Loucy (cell line): ENCODE measurements around the gene PSMG3.

Source experiments
- H2AFZ ChIP-seq: fragments of 200-600 bp; sonication (generic); 2 replicates; pipeline ENCODE4 v1.6.0; 2016; ENCODE audit warnings: antibody characterized with exemption, mild to moderate bottlenecking, low read length, moderate library complexity
- H3F3A ChIP-seq: fragments of 200-600 bp; 2 replicates; pipeline ENCODE4 v1.6.0; 2016; ENCODE audit warnings: antibody characterized with exemption, low read depth, mild to moderate bottlenecking
- H3K27me3 ChIP-seq: fragments of 200-600 bp; sonication (generic); 2 replicates; pipeline ENCODE4 v1.6.1; 2014; ENCODE audit warnings: low read length, mild to moderate bottlenecking; ENCODE audit not compliant: insufficient read depth, poor library complexity, severe bottlenecking
- H3K36me3 ChIP-seq: fragments of 200-600 bp; sonication (generic); 2 replicates; pipeline ENCODE4 v1.6.1; 2016; ENCODE audit warnings: low read length; ENCODE audit not compliant: insufficient read depth
- H3K4me1 ChIP-seq: fragments of 200-600 bp; sonication (generic); 2 replicates; pipeline ENCODE4 v1.5.1; 2014; ENCODE audit warnings: low read length, mild to moderate bottlenecking; ENCODE audit not compliant: insufficient read depth, poor library complexity, severe bottlenecking
- H3K4me2 ChIP-seq: fragments of 200-600 bp; sonication (generic); 2 replicates; pipeline ENCODE4 v1.6.0; 2014; ENCODE audit warnings: antibody characterized with exemption, low read length, low read depth, mild to moderate bottlenecking; ENCODE audit not compliant: poor library complexity, severe bottlenecking
- H3K4me3 ChIP-seq: fragments of 200-600 bp; sonication (generic); 2 replicates; pipeline ENCODE4 v1.5.1; 2014; ENCODE audit warnings: low read length, mild to moderate bottlenecking, mixed read lengths; ENCODE audit not compliant: poor library complexity, severe bottlenecking
- H3K79me2 ChIP-seq: fragments of 200-600 bp; sonication (generic); 2 replicates; pipeline ENCODE4 v1.6.1; 2014; ENCODE audit warnings: low read length; ENCODE audit not compliant: insufficient read depth
- H3K9ac ChIP-seq: fragments of 200-600 bp; sonication (generic); 2 replicates; pipeline ENCODE4 v1.6.0; 2014; ENCODE audit warnings: mild to moderate bottlenecking, low read depth, low read length, moderate library complexity; ENCODE audit not compliant: poor library complexity, severe bottlenecking
- H3K9me2 ChIP-seq: fragments of 200-600 bp; sonication (generic); replicated peaks from 2 replicates; pipeline ENCODE4 v1.6.1; 2016; ENCODE audit warnings: low read depth, low read length, mixed read lengths
- H3K9me3 ChIP-seq: fragments of 200-600 bp; sonication (generic); 2 replicates; pipeline ENCODE4 v1.6.1; 2014; ENCODE audit warnings: mild to moderate bottlenecking, antibody characterized with exemption, low read length, low read depth; ENCODE audit not compliant: insufficient read depth
- H4K20me1 ChIP-seq: fragments of 200-600 bp; sonication (generic); 2 replicates; pipeline ENCODE4 v1.6.0; 2014; ENCODE audit warnings: antibody characterized with exemption, low read length, mild to moderate bottlenecking; ENCODE audit not compliant: insufficient read depth, poor library complexity, severe bottlenecking
- EZH2phosphoT487 ChIP-seq: fragments of 200-600 bp; IDR thresholded peaks from 2 replicates; pipeline ENCODE4 v1.6.1; 2018; ENCODE audit warnings: antibody characterized with exemption, mild to moderate bottlenecking, moderate library complexity, borderline replicate concordance
- TF ChIP-seq, protein P1 (sequence below): fragments of 200-600 bp; sonication (generic); conservative IDR thresholded peaks from 2 replicates; pipeline ENCODE4 v1.5.1; 2014; ENCODE audit warnings: mild to moderate bottlenecking, antibody characterized with exemption, low read length

The PSMG3 gene

DNA sequence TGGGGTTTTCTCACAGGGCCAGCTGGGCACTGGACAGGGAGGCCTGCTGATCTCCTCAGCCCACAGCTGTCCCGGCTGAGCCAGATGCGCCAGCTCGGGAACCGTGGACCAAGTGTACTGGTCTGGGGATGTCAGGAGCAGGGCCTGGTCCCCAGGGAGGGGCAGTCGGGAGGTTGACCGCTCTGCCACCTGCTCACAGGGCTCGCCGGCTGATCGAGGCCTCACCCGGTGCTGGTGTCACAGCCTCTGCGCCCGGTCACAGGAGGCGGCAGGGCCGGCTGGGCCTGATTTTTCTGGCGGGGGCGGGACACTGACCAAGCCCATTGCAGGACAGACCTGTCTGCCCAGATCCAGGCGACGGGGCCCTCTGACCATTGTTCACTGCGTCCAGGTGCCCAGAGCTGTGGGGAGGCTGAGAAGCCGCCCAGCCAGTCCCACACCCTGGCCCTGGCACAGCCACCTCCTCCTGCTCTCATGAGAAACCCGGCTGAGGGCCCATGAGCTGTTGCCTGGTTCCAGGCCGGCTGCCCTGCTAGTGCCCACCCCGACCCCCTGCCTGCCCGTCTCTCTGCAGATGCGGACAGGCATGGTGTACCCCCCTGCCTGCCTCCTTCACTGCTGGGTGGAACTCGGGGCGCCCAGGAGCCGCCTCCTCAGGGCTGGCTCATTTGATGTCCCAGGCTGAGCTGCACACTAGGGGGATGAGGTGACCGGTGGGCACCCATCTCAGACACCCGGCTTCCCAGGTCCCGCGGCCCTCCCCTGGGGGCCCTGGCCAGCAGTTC, 10.8 kb downstream of the PSMG3 start:
- Histone ChIP-seq H3K27me3 (no peaks in the 10 kb centered on the region), H3K9ac (no peak overlapping the region), H3K4me3 (no peak overlapping the region), H3K79me2 (no peaks in the 10 kb centered on the region), H4K20me1 (no peaks in the 10 kb centered on the region), H3K4me1 (peaks cover 6% of the 10 kb centered on the region), H3F3A (no peaks in the 10 kb centered on the region), H3K9me2 (no peaks in the 10 kb centered on the region), H3K9me3 (no peaks in the 10 kb centered on the region), H3K4me2 (no peak overlapping the region), H3K36me3 (no peaks in the 10 kb centered on the region), H2AFZ (no peak overlapping the region)
- TF ChIP-seq, protein P1, sequence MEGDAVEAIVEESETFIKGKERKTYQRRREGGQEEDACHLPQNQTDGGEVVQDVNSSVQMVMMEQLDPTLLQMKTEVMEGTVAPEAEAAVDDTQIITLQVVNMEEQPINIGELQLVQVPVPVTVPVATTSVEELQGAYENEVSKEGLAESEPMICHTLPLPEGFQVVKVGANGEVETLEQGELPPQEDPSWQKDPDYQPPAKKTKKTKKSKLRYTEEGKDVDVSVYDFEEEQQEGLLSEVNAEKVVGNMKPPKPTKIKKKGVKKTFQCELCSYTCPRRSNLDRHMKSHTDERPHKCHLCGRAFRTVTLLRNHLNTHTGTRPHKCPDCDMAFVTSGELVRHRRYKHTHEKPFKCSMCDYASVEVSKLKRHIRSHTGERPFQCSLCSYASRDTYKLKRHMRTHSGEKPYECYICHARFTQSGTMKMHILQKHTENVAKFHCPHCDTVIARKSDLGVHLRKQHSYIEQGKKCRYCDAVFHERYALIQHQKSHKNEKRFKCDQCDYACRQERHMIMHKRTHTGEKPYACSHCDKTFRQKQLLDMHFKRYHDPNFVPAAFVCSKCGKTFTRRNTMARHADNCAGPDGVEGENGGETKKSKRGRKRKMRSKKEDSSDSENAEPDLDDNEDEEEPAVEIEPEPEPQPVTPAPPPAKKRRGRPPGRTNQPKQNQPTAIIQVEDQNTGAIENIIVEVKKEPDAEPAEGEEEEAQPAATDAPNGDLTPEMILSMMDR: no peak
- TF ChIP-seq EZH2phosphoT487: no peak

DNA sequence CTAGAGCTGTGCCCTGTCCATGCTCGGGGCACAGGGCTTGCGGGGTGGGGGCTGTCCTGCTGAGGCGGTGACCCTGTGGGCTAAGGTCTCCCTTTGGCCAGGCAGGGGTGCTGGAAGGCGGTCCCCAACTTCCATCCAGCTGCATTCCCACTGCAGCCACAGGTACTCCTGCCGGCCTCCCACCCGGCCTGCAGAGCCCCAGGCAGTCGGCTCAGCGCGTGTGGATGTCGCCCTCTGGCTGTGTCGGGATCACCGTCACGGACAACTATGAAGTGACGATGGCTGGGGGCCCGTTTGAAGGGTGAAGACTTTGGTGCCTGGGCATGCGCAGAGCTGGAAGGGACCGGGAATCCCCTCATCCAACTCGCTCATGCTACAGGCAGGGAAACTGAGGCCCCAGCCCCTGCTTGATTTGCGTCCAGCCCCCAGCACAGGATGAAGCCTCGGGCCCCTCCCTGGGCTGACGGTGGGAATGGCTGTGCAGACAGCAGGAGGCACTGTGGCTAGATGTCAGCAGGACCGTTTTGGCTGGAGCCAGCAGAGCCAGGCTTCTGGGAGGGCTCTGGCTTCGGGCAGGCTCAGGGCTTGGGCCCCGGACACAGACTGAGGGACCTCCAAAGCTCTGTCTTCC, 11.5 kb downstream of the PSMG3 start:
- Histone ChIP-seq H3K27me3 (no peaks in the 10 kb centered on the region), H3K9ac (no peak overlapping the region), H3K79me2 (no peaks in the 10 kb centered on the region), H3K4me1 (peaks cover 6% of the 10 kb centered on the region), H3K9me2 (no peaks in the 10 kb centered on the region), H3K9me3 (no peaks in the 10 kb centered on the region), H4K20me1 (no peaks in the 10 kb centered on the region), H3K36me3 (no peaks in the 10 kb centered on the region), H3K4me3 (no peak overlapping the region), H2AFZ (no peak overlapping the region), H3K4me2 (no peak overlapping the region), H3F3A (no peaks in the 10 kb centered on the region)
- TF ChIP-seq EZH2phosphoT487: no peak
- TF ChIP-seq, protein P1: no peak

DNA sequence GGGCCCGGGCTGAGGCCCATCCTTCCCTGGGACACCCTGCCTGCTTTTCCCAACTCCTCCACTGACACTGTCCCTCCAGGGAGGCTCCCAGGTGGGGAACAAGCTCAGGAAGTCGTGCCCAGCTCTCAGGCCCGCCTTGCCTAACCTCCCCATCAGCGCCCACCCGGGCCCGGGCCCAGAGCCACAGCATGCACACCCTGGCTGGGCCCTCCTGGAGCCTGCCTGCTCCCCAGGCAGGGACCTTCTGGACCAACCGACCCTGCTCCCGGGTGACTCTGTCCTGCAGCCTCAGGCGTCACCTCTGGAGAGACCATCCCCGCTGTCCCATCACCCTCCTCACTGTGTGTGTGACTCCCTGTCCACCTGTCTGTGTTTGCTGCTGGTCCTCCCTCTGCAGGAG, 12.1 kb downstream of the PSMG3 start:
- H3K27me3 ChIP-seq: no peaks in the 10 kb centered on the region
- no peak overlapping the region for H2AFZ ChIP-seq
- TF ChIP-seq EZH2phosphoT487: no peak
- H3K9ac ChIP-seq: no peak overlapping the region
- H3K36me3 ChIP-seq: no peaks in the 10 kb centered on the region
- no peaks in the 10 kb centered on the region for H3K79me2 ChIP-seq
- no peaks in the 10 kb centered on the region for H3K9me3 ChIP-seq
- no peak overlapping the region for H3K4me3 ChIP-seq
- H3K4me1 ChIP-seq: peaks cover 6% of the 10 kb centered on the region
- no peak overlapping the region for H3K4me2 ChIP-seq
- H3K9me2 ChIP-seq: no peaks in the 10 kb centered on the region
- no peaks in the 10 kb centered on the region for H4K20me1 ChIP-seq
- no peaks in the 10 kb centered on the region for H3F3A ChIP-seq
